Ovary (tissue), 9 donors: ENCODE measurements around the gene AGPAT1. TPM values are rescaled to one million over a fixed set of nuclear protein-coding genes. Genes with fewer than 3 reads are reported as not detected.
"Not testable (repeated sequence)": the region's sequence is repeated elsewhere in the genome, so short reads cannot be mapped to it uniquely, and the experiment has no call there.

Experiments
- DNase-seq, 5 donors: peaks; one replicate each; pipeline ENCODE4 v3.0.0-alpha.2; 2019 to 2020
- H3K27ac ChIP-seq, 2 donors: fragments of 200-600 bp; one replicate each; pipeline versions ENCODE4 v1.5.1 to v1.8.0; 2019 to 2022
- H3K27me3 ChIP-seq: fragments of 200-600 bp; one replicate; pipeline ENCODE4 v1.8.0; 2022
- H3K36me3 ChIP-seq: fragments of 200-600 bp; sonication (generic); one replicate; pipeline ENCODE4 v1.5.1; 2019
- H3K4me1 ChIP-seq: one replicate; pipeline ENCODE4 v1.8.1; 2013; ENCODE audit warnings: mild to moderate bottlenecking, moderate library complexity; ENCODE audit not compliant: insufficient read depth
- H3K4me3 ChIP-seq: fragments of 200-600 bp; sonication (generic); one replicate; pipeline ENCODE4 v1.5.1; 2017
- H3K9me3 ChIP-seq, 2 donors: fragments of 200-600 bp in 1 of 2; sonication (generic) in 1 of 2; one replicate each; pipeline versions ENCODE4 v1.5.1 to v1.8.1; 2013 to 2019; ENCODE audit warnings: mild to moderate bottlenecking in 1 of 2, moderate library complexity in 1 of 2
- EP300 ChIP-seq: sonication (generic); formaldehyde crosslinking; IDR thresholded peaks from one replicate; pipeline ENCODE4 v1.6.1; 2017; ENCODE audit warnings: antibody characterized with exemption
- POLR2A ChIP-seq: fragments of 450-650 bp; IDR thresholded peaks from one replicate; pipeline ENCODE4 v1.6.1; 2017; ENCODE audit warnings: antibody characterized with exemption, mild to moderate bottlenecking, moderate library complexity
- WGBS, 3 donors: extraction: QIAGEN DNeasy Blood & Tissue Kit in 1 of 3; methylation state at CpG; one replicate each; pipeline versions ENCODE4 v1.1.5 to v1.1.7; 2013 to 2017; 5-methylcytosine and 5-hydroxymethylcytosine counted together
- intact Hi-C, 4 donors: fragments of 100-400 bp; cut with DNase I; formaldehyde crosslinking; loops; one replicate each; pipeline versions ENCODE4 v1.11.0 to v1.15.1; 2022 to 2023
- polyA plus RNA-seq, 2 donors: library from polyadenylated mRNA; stranded (reverse); fragments of 200-250 nt in 1 of 2; fragments of 350-450 nt in 1 of 2; fragmentation: Illumina TruSeq in 1 of 2; extraction: RNeasy Lipid Tissue Mini Kit (QIAGEN cat#74804) in 1 of 2; gene quantifications; one replicate each; pipeline ENCODE4 v1.2.3, GENCODE V29; 2013 to 2014
- total RNA-seq, 7 donors: library from RNA; depleted of rRNA in 2 of 7; stranded (reverse); fragments of >200 nt in 2 of 7; fragmentation: NEBNext Ultra II Directional in 3 of 7; extraction: Animal tissue kit (Norgen Biotek cat#: 25700) in 3 of 7; gene quantifications; one replicate each; pipeline versions ENCODE4 v1.1.0 to v1.2.4, GENCODE V29; 2016 to 2023
- TF ChIP-seq, protein P1 (sequence below), 3 donors: fragments of 450-650 bp in 2 of 3; fragments of 200-600 bp in 1 of 3; IDR thresholded peaks; one replicate each; pipeline versions ENCODE4 v1.5.1 to v1.8.0; 2016 to 2022; ENCODE audit warnings: antibody characterized with exemption in 3 of 3, mild to moderate bottlenecking in 1 of 3
- donor health status: DM: no; HTN: no; CAD: no; lungs with moderate emphysema.
- donor health status: DM: no; HTN: no; CAD: no.
- donor health status: Bipolar disorder and iron deficiency.
- donor health status: DM: yes; HTN: yes; CAD: no.
- donor health status: DM: no; HTN: no; CAD: no.
- donor health status: DM: yes; HTN: yes; CAD: no.

AGPAT1 gene
- total and polyA plus RNA-seq, 9 donors: 29.6 to 82.4 (median 60.6) TPM

GRCh38 chr6:32212076-32212760, 36.3 kb upstream of the AGPAT1 start:
- DNase-seq: no peak
- TF ChIP-seq POLR2A: no peak
- TF ChIP-seq, protein P1, sequence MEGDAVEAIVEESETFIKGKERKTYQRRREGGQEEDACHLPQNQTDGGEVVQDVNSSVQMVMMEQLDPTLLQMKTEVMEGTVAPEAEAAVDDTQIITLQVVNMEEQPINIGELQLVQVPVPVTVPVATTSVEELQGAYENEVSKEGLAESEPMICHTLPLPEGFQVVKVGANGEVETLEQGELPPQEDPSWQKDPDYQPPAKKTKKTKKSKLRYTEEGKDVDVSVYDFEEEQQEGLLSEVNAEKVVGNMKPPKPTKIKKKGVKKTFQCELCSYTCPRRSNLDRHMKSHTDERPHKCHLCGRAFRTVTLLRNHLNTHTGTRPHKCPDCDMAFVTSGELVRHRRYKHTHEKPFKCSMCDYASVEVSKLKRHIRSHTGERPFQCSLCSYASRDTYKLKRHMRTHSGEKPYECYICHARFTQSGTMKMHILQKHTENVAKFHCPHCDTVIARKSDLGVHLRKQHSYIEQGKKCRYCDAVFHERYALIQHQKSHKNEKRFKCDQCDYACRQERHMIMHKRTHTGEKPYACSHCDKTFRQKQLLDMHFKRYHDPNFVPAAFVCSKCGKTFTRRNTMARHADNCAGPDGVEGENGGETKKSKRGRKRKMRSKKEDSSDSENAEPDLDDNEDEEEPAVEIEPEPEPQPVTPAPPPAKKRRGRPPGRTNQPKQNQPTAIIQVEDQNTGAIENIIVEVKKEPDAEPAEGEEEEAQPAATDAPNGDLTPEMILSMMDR (IDR thresholded peaks at IDR 0.05): no peak
- TF ChIP-seq EP300: no peak
- Histone ChIP-seq H3K9me3 (no peaks in the 10 kb centered on the region), H3K27ac (no peak overlapping the region), H3K36me3 (no peaks in the 10 kb centered on the region), H3K4me3 (no peak overlapping the region), H3K27me3 (no peaks in the 10 kb centered on the region), H3K4me1 (no peaks in the 10 kb centered on the region)
- intact Hi-C loops: no loop called here
- 80 to 85% (median 81%) methylated on average over 12 of the region's 12 CpGs for WGBS, 3 donors

GRCh38 chr6:32211432-32211831, 35.5 kb upstream of the AGPAT1 start:
- H3K27me3 ChIP-seq, H3K4me3 ChIP-seq, DNase-seq, H3K4me1 ChIP-seq, intact Hi-C loops, H3K36me3 ChIP-seq, H3K9me3 ChIP-seq, H3K27ac ChIP-seq: not testable (repeated sequence)
- WGBS, 3 donors: 77 to 80% (median 77%) methylated on average over 4 of the region's 4 CpGs

DNA sequence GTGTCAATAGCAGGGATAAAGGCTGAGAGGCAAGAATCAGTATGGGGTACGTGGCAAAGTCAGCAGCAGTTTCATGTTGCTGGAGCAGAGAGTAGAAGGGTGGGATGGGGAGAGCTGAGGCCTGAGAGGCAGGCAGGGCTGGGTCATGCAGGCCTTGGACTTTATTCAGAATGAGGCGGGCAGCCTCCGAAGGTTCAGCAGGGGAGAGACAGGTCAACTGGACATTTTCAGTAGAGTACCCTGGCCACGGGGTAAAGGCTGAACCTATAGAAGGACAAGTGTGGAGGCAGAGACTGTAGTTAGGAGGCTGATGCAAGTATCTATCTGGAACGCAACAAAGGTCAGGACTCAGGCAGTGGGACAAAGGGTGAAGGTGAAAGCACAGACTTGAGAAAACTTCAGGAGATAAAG, 34.3 kb upstream of the AGPAT1 start:
- no peak overlapping the region for H3K27ac ChIP-seq
- WGBS, 3 donors: 78 to 90% (median 85%) methylated on average over 5 of the region's 5 CpGs
- intact Hi-C loops: no loop called here
- DNase-seq: no peak
- TF ChIP-seq EP300 (no peak), POLR2A (no peak)
- TF ChIP-seq, protein P1 (IDR thresholded peaks at IDR 0.05): no peak
- no peak overlapping the region for H3K4me3 ChIP-seq
- H3K4me1 ChIP-seq: no peaks in the 10 kb centered on the region
- no peaks in the 10 kb centered on the region for H3K27me3 ChIP-seq
- H3K9me3 ChIP-seq: no peaks in the 10 kb centered on the region
- H3K36me3 ChIP-seq: no peaks in the 10 kb centered on the region

GRCh38 chr6:32208996-32209395, 33.1 kb upstream of the AGPAT1 start:
- no peaks in the 10 kb centered on the region for H3K36me3 ChIP-seq
- H3K27ac ChIP-seq: no peak overlapping the region
- WGBS, 3 donors: 68 to 77% (median 72%) methylated on average over 1 of the region's 1 CpG
- H3K4me3 ChIP-seq: no peak overlapping the region
- intact Hi-C loops: no loop called here
- H3K4me1 ChIP-seq: no peaks in the 10 kb centered on the region
- H3K9me3 ChIP-seq: no peaks in the 10 kb centered on the region
- no peaks in the 10 kb centered on the region for H3K27me3 ChIP-seq
- DNase-seq: no peak
- no peak for TF ChIP-seq EP300
- no peak for TF ChIP-seq POLR2A
- TF ChIP-seq, protein P1 (IDR thresholded peaks at IDR 0.05): no peak

DNA sequence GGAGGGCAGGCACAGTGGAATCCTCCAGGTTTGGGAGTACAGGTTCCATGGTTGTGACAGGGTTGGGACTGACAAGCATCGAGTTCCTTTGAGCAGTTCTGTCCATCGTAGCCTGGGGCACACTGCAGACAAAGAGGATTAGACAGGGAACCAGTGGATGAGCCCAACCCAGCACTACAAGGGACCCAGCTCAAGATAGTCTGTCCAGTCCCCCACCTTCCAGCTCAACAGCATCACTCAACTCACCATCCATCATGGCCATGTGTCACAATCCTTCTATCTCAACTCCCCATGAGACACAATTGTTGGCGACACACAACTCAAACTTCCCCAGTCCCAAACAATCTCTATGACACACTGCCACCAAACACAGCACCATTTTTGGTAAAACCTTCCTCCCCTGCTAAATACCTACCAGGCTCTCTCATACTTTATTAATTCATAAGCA, 28.4 kb upstream of the AGPAT1 start:
- Histone ChIP-seq H3K9me3 (no peaks in the 10 kb centered on the region), H3K27ac (no peak overlapping the region), H3K27me3 (no peaks in the 10 kb centered on the region), H3K4me1 (no peaks in the 10 kb centered on the region), H3K4me3 (no peak overlapping the region), H3K36me3 (no peaks in the 10 kb centered on the region)
- intact Hi-C loops: no loop called here
- TF ChIP-seq EP300 (no peak), POLR2A (no peak)
- TF ChIP-seq, protein P1 (IDR thresholded peaks at IDR 0.05): no peak
- WGBS, 3 donors: 83 to 95% (median 86%) methylated on average over 3 of the region's 3 CpGs
- DNase-seq: no peak
